SU-DHL-6 (cell line): ENCODE measurements around the gene NRG3.

Experiments used
- H2AFZ ChIP-seq: fragments of 200-600 bp; sonication (generic); 2 replicates; pipeline ENCODE4 v1.6.1; 2014; ENCODE audit warnings: low read depth, mild to moderate bottlenecking, moderate library complexity, mixed read lengths, antibody characterized with exemption, low read length; ENCODE audit not compliant: severe bottlenecking
- H3F3A ChIP-seq: fragments of 200-600 bp; shearing (Covaris generic); 2 replicates; pipeline ENCODE4 v1.6.0; 2016; ENCODE audit warnings: antibody characterized with exemption, mild to moderate bottlenecking; ENCODE audit not compliant: insufficient read depth
- H3K27ac ChIP-seq: fragments of 200-600 bp; sonication (generic); 2 replicates; pipeline ENCODE4 v1.5.1; 2016; ENCODE audit warnings: low read depth, mild to moderate bottlenecking, low read length, moderate library complexity, mixed read lengths
- H3K27me3 ChIP-seq: fragments of 200-600 bp; sonication (generic), shearing (Covaris generic); 2 replicates; pipeline ENCODE4 v1.6.0; 2014; ENCODE audit warnings: mild to moderate bottlenecking, low read length
- H3K36me3 ChIP-seq: fragments of 200-600 bp; sonication (generic); 2 replicates; pipeline ENCODE4 v1.6.1; 2014; ENCODE audit warnings: mild to moderate bottlenecking, low read length, mixed read lengths
- H3K4me2 ChIP-seq: fragments of 300-600, 200-600 bp; shearing (Covaris generic), sonication (generic); 2 replicates; pipeline ENCODE4 v1.6.0; 2014; ENCODE audit warnings: low read length, low read depth, mild to moderate bottlenecking; ENCODE audit not compliant: poor library complexity, severe bottlenecking
- H3K4me3 ChIP-seq: fragments of 200-600 bp; sonication (generic); 2 replicates; pipeline ENCODE4 v1.5.1; 2014; ENCODE audit warnings: antibody characterized with exemption, low read length, mild to moderate bottlenecking, mixed read lengths; ENCODE audit not compliant: insufficient read depth, poor library complexity, severe bottlenecking
- H3K79me2 ChIP-seq: fragments of 200-600 bp; sonication (generic); 2 replicates; pipeline ENCODE4 v1.6.1; 2014; ENCODE audit warnings: mild to moderate bottlenecking, low read length, moderate library complexity; ENCODE audit not compliant: insufficient read depth
- H3K9ac ChIP-seq: fragments of 200-600 bp; sonication (generic); 2 replicates; pipeline ENCODE4 v1.7.0; 2014; ENCODE audit warnings: mild to moderate bottlenecking, low read length
- H3K9me2 ChIP-seq: fragments of 200-600 bp; sonication (generic); replicated peaks from 2 replicates; pipeline ENCODE4 v1.6.1; 2014; ENCODE audit warnings: low read length; ENCODE audit not compliant: insufficient read depth
- H3K9me3 ChIP-seq: fragments of 200-600 bp; sonication (generic); 2 replicates; pipeline ENCODE4 v1.6.1; 2014; ENCODE audit warnings: low read length, mixed read lengths; ENCODE audit not compliant: insufficient read depth
- H4K20me1 ChIP-seq: fragments of 200-600 bp; sonication (generic); 2 replicates; pipeline ENCODE4 v1.6.1; 2014; ENCODE audit warnings: low read depth, mild to moderate bottlenecking, antibody characterized with exemption, low read length, moderate library complexity, mixed read lengths
- CTCF ChIP-seq: fragments of 200-600 bp; sonication (generic); IDR thresholded peaks from one replicate; pipeline ENCODE4 v1.5.1; 2017; ENCODE audit warnings: antibody characterized with exemption, mild to moderate bottlenecking, low read length, moderate library complexity; ENCODE audit not compliant: insufficient read depth, poor library complexity, severe bottlenecking
- EZH2phosphoT487 ChIP-seq: fragments of 200-600 bp; sonication (generic), shearing (Covaris generic); conservative IDR thresholded peaks from 2 replicates; pipeline ENCODE4 v1.6.1; 2018; ENCODE audit warnings: mild to moderate bottlenecking, antibody characterized with exemption, low read length, moderate library complexity, mixed read lengths

The NRG3 gene

GRCh38 chr10:82411416-82411815, 536.4 kb downstream of the NRG3 start:
- Histone ChIP-seq H3F3A (no peaks in the 10 kb centered on the region), H4K20me1 (no peaks in the 10 kb centered on the region), H3K9me3 (no peaks in the 10 kb centered on the region), H3K4me3 (no peak overlapping the region), H3K36me3 (no peaks in the 10 kb centered on the region), H3K27me3 (no peaks in the 10 kb centered on the region), H3K4me2 (no peak overlapping the region), H2AFZ (no peak overlapping the region), H3K9ac (no peak overlapping the region), H3K9me2 (no peaks in the 10 kb centered on the region), H3K27ac (no peak overlapping the region), H3K79me2 (no peaks in the 10 kb centered on the region)
- no peak for TF ChIP-seq EZH2phosphoT487
- TF ChIP-seq CTCF = no peak

GRCh38 chr10:82420001-82420400, 545.0 kb downstream of the NRG3 start:
- no peak for TF ChIP-seq EZH2phosphoT487

GRCh38 chr10:82429302-82429701, 554.3 kb downstream of the NRG3 start:
- H3K9me3 ChIP-seq = peaks cover 7% of the 10 kb centered on the region; the same call in 1 of the 2 replicates
- no peaks in the 10 kb centered on the region for H3K36me3 ChIP-seq
- H3K4me2 ChIP-seq = no peak overlapping the region
- H2AFZ ChIP-seq = no peak overlapping the region
- no peak overlapping the region for H3K9ac ChIP-seq
- H3K79me2 ChIP-seq = no peaks in the 10 kb centered on the region
- no peaks in the 10 kb centered on the region for H4K20me1 ChIP-seq
- no peaks in the 10 kb centered on the region for H3K9me2 ChIP-seq
- H3K27me3 ChIP-seq = no peaks in the 10 kb centered on the region
- no peaks in the 10 kb centered on the region for H3F3A ChIP-seq
- H3K27ac ChIP-seq = no peak overlapping the region
- no peak for TF ChIP-seq CTCF
- no peak for TF ChIP-seq EZH2phosphoT487
- H3K4me3 ChIP-seq = no peak overlapping the region

More at GRCh38 chr10:82420001-82420400, 545.0 kb downstream of the NRG3 start:
- Histone ChIP-seq H3K27ac (no peak overlapping the region), H3K27me3 (no peaks in the 10 kb centered on the region), H3K4me3 (no peak overlapping the region), H3K9me3 (no peaks in the 10 kb centered on the region), H3K79me2 (no peaks in the 10 kb centered on the region), H3K9me2 (no peaks in the 10 kb centered on the region), H3F3A (no peaks in the 10 kb centered on the region), H3K4me2 (no peak overlapping the region), H3K9ac (no peak overlapping the region), H4K20me1 (no peaks in the 10 kb centered on the region), H2AFZ (no peak overlapping the region), H3K36me3 (no peaks in the 10 kb centered on the region)

GRCh38 chr10:82438277-82438676, 563.3 kb downstream of the NRG3 start:
- H3K4me2 ChIP-seq = no peak overlapping the region
- TF ChIP-seq EZH2phosphoT487 (no peak), CTCF (no peak)

More at GRCh38 chr10:82438277-82438676, 563.3 kb downstream of the NRG3 start:
- no peak overlapping the region for H2AFZ ChIP-seq
- H3K79me2 ChIP-seq = no peaks in the 10 kb centered on the region
- H3K4me3 ChIP-seq = no peak overlapping the region
- no peak overlapping the region for H3K27ac ChIP-seq
- no peaks in the 10 kb centered on the region for H3K9me3 ChIP-seq
- H3K9me2 ChIP-seq = no peaks in the 10 kb centered on the region
- no peaks in the 10 kb centered on the region for H3K36me3 ChIP-seq
- H3F3A ChIP-seq = no peaks in the 10 kb centered on the region
- H4K20me1 ChIP-seq = no peaks in the 10 kb centered on the region
- H3K27me3 ChIP-seq = no peaks in the 10 kb centered on the region
- H3K9ac ChIP-seq = no peak overlapping the region
